GM20431 (cell line): ENCODE results near the gene IRS2.

Experiments
- in situ Hi-C: fragments of 300-500 bp; cut with MseI, MboI; formaldehyde crosslinking; loops from one replicate; pipeline ENCODE4 v1.15.0; 2020; ENCODE audit warnings: low sequenced_read_pairs; ENCODE audit not compliant: unreplicated experiment

IRS2 gene

GRCh38 chr13:109764045-109764444 is 22.3 kb downstream of the IRS2 start:
- in situ Hi-C loops: no loop called here

GRCh38 chr13:109762791-109763190 is 23.6 kb downstream of the IRS2 start:
- in situ Hi-C loops: no loop called here

- in situ Hi-C loops: no loop called here
Measured at GRCh38 chr13:109761695-109762094, 24.7 kb downstream of the IRS2 start.

GRCh38 chr13:109760951-109761350 is 25.4 kb downstream of the IRS2 start:
- in situ Hi-C loops: no loop called here

GRCh38 chr13:109760402-109760801 is 26.0 kb downstream of the IRS2 start:
- in situ Hi-C loops: no loop called here

GRCh38 chr13:109759609-109760008 is 26.8 kb downstream of the IRS2 start:
- in situ Hi-C loops: no loop called here

- in situ Hi-C loops: no loop called here
Measured at GRCh38 chr13:109758937-109759480, 27.4 kb downstream of the IRS2 start.

GRCh38 chr13:109756778-109757177 is 29.6 kb downstream of the IRS2 start:
- in situ Hi-C loops: no loop called here

GRCh38 chr13:109755997-109756396 is 30.4 kb downstream of the IRS2 start:
- in situ Hi-C loops: no loop called here

- in situ Hi-C loops: no loop called here
Measured at GRCh38 chr13:109755551-109755950, 30.8 kb downstream of the IRS2 start.

- in situ Hi-C loops: no loop called here
Measured at GRCh38 chr13:109751477-109751876, 34.9 kb downstream of the IRS2 start.

GRCh38 chr13:109750221-109750775 is 36.1 kb downstream of the IRS2 start:
- in situ Hi-C loops: no loop called here

GRCh38 chr13:109749365-109749764 is 37.0 kb downstream of the IRS2 start:
- in situ Hi-C loops: no loop called here

GRCh38 chr13:109748677-109749076 is 37.7 kb downstream of the IRS2 start:
- in situ Hi-C loops: no loop called here

- in situ Hi-C loops: no loop called here
Measured at GRCh38 chr13:109747524-109747923, 38.9 kb downstream of the IRS2 start.

- in situ Hi-C loops: no loop called here
Measured at GRCh38 chr13:109746364-109746763, 40.0 kb downstream of the IRS2 start.

- in situ Hi-C loops: no loop called here
Measured at GRCh38 chr13:109745702-109746101, 40.7 kb downstream of the IRS2 start.

GRCh38 chr13:109745060-109745459 is 41.3 kb downstream of the IRS2 start:
- in situ Hi-C loops: no loop called here

GRCh38 chr13:109744512-109745051 is 41.8 kb downstream of the IRS2 start:
- in situ Hi-C loops: no loop called here

- in situ Hi-C loops: no loop called here
Measured at GRCh38 chr13:109743706-109744453, 42.5 kb downstream of the IRS2 start.

GRCh38 chr13:109741966-109742365 is 44.4 kb downstream of the IRS2 start:
- in situ Hi-C loops: no loop called here
